Keratinocyte (primary cell): ENCODE results near the gene DENND2C.

Source experiments
- EZH2 ChIP-seq: IDR thresholded peaks from one replicate; pipeline ENCODE4 v1.6.1; 2012; ENCODE audit warnings: inconsistent platforms, mild to moderate bottlenecking, low read length, moderate library complexity
- TF ChIP-seq, protein P1 (sequence below), 3 experiments: IDR thresholded peaks in 1 of 3; conservative IDR thresholded peaks in 1 of 3; optimal IDR thresholded peaks in 1 of 3; 2 replicates in 2 of 3; 3 replicates in 1 of 3; pipeline versions ENCODE3 to v1.5.1; 2011; ENCODE audit warnings: low read length in 3 of 3, mild to moderate bottlenecking in 3 of 3, moderate library complexity in 2 of 3, control low read depth in 1 of 3, inconsistent platforms in 1 of 3; ENCODE audit not compliant: insufficient read depth in 2 of 3; ENCODE audit errors: extremely low read depth in 1 of 3

DNA sequence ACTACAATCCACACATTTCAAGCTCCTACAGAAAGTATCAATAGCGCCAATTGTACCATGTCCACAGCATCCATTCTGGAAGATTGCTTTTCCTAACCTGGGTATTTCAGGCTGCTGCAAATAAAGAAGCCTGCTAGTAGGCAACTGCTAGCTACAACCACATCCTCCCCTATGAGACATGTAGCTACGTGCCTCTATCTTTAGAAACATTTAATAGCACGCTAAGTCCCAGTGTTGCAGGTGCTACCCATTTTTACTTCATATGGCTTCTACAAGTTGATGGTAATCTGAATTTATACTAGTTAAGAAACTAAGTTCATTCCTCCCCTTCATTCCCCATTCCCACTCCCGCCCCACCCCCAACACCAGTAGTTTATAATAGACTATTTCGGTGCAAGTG, 32.9 kb upstream of the DENND2C start:
- TF ChIP-seq, protein P1, sequence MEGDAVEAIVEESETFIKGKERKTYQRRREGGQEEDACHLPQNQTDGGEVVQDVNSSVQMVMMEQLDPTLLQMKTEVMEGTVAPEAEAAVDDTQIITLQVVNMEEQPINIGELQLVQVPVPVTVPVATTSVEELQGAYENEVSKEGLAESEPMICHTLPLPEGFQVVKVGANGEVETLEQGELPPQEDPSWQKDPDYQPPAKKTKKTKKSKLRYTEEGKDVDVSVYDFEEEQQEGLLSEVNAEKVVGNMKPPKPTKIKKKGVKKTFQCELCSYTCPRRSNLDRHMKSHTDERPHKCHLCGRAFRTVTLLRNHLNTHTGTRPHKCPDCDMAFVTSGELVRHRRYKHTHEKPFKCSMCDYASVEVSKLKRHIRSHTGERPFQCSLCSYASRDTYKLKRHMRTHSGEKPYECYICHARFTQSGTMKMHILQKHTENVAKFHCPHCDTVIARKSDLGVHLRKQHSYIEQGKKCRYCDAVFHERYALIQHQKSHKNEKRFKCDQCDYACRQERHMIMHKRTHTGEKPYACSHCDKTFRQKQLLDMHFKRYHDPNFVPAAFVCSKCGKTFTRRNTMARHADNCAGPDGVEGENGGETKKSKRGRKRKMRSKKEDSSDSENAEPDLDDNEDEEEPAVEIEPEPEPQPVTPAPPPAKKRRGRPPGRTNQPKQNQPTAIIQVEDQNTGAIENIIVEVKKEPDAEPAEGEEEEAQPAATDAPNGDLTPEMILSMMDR (optimal IDR thresholded peaks at IDR 0.05 in 1 of 3, IDR thresholded peaks at IDR 0.05 in 1 of 3, conservative IDR thresholded peaks at IDR 0.05 in 1 of 3; ENCODE audit: extremely low read depth in 1 of 3, insufficient read depth in 2 of 3, low read length in 3 of 3), result no peak
- TF ChIP-seq EZH2, result no peak
